HepG2 (cell line): ENCODE results near the gene FKBP1B. TPM values are rescaled to one million over a fixed set of nuclear protein-coding genes. Genes with fewer than 3 reads are reported as not detected.

ENCODE experiments used
- BORCS8-MEF2B ChIP-seq: sonication (generic); formaldehyde crosslinking; IDR thresholded peaks from 2 replicates; pipeline ENCODE4 v1.8.0; 2022; ENCODE audit warnings: mild to moderate bottlenecking, missing genetic modification reagents
- CBX5 ChIP-seq: sonication (generic); formaldehyde crosslinking; IDR thresholded peaks from 2 replicates; pipeline ENCODE4 v1.4.0; 2020; ENCODE audit warnings: missing genetic modification reagents, borderline replicate concordance
- CENPBD1 ChIP-seq: sonication (generic); formaldehyde crosslinking; IDR thresholded peaks from 2 replicates; pipeline ENCODE4 v1.8.0; 2022; ENCODE audit warnings: missing genetic modification reagents, low read depth, mild to moderate bottlenecking, borderline replicate concordance
- CHD2 ChIP-seq: IDR thresholded peaks from 2 replicates; pipeline ENCODE4 v1.6.1; 2011; ENCODE audit warnings: low read depth, low read length, improper control_type of control experiment
- EEA1 ChIP-seq: sonication (generic); formaldehyde crosslinking; IDR thresholded peaks from 2 replicates; pipeline ENCODE4 v1.5.1; 2020; ENCODE audit warnings: mild to moderate bottlenecking, missing genetic modification reagents, borderline replicate concordance
- ELF1 ChIP-seq: sonication (generic); formaldehyde crosslinking; IDR thresholded peaks from 2 replicates; pipeline ENCODE4 v1.4.0; 2020; ENCODE audit warnings: missing genetic modification reagents
- ELF4 ChIP-seq: sonication (generic); formaldehyde crosslinking; IDR thresholded peaks from 2 replicates; pipeline ENCODE4 v1.5.0; 2020; ENCODE audit warnings: missing genetic modification reagents, mild to moderate bottlenecking, moderate library complexity, borderline replicate concordance
- GPBP1L1 ChIP-seq: sonication (generic); formaldehyde crosslinking; IDR thresholded peaks from 2 replicates; pipeline ENCODE4 v1.5.0; 2020; ENCODE audit warnings: mild to moderate bottlenecking, missing genetic modification reagents
- HHEX ChIP-seq: IDR thresholded peaks from 2 replicates; pipeline ENCODE4 v1.6.1; 2016; ENCODE audit warnings: control low read depth
- HOXA3 ChIP-seq: sonication (generic); formaldehyde crosslinking; IDR thresholded peaks from 2 replicates; pipeline ENCODE4 v1.5.0; 2020; ENCODE audit warnings: missing genetic modification reagents
- JUND ChIP-seq: sonication (generic); formaldehyde crosslinking; IDR thresholded peaks from 2 replicates; pipeline ENCODE4 v1.8.0; 2022; ENCODE audit warnings: mild to moderate bottlenecking, missing genetic modification reagents
- KLF9 ChIP-seq: IDR thresholded peaks from 2 replicates; pipeline ENCODE4 v1.6.1; 2016; ENCODE audit warnings: low read depth
- MED1 ChIP-seq: sonication (generic); formaldehyde crosslinking; IDR thresholded peaks from 2 replicates; pipeline ENCODE4 v1.4.0; 2020; ENCODE audit warnings: missing genetic modification reagents
- MED8 ChIP-seq: sonication (generic); formaldehyde crosslinking; IDR thresholded peaks from 2 replicates; pipeline ENCODE4 v1.8.1; 2023; ENCODE audit warnings: mild to moderate bottlenecking, missing genetic modification reagents; ENCODE audit not compliant: insufficient replicate concordance
- MXD4 ChIP-seq: IDR thresholded peaks from 2 replicates; pipeline ENCODE4 v1.6.1; 2016; ENCODE audit warnings: mild to moderate bottlenecking, missing biosample characterization, missing genetic modification reagents
- PBX3 ChIP-seq: sonication (generic); formaldehyde crosslinking; IDR thresholded peaks from 2 replicates; pipeline ENCODE4 v1.8.1; 2023; ENCODE audit warnings: missing genetic modification reagents, inconsistent platforms, borderline replicate concordance
- POLR2A ChIP-seq, 2 experiments: IDR thresholded peaks; 2 replicates each; pipeline ENCODE4 v1.6.1; 2011; ENCODE audit warnings: low read depth in 2 of 2, low read length in 2 of 2, mild to moderate bottlenecking in 1 of 2, moderate library complexity in 1 of 2; ENCODE audit not compliant: insufficient read depth in 1 of 2
- SIN3A ChIP-seq: IDR thresholded peaks from 2 replicates; pipeline ENCODE4 v1.6.1; 2011; ENCODE audit warnings: low read depth, mild to moderate bottlenecking, control low read depth, low read length, borderline replicate concordance
- SOX6 ChIP-seq, 2 experiments: fragments of 450-650 bp in 1 of 2; sonication (generic) in 1 of 2; formaldehyde crosslinking in 1 of 2; IDR thresholded peaks; 2 replicates each; pipeline versions ENCODE4 v1.4.0 to v1.6.1; 2017 to 2020; ENCODE audit warnings: antibody characterized with exemption in 1 of 2, mild to moderate bottlenecking in 1 of 2, missing genetic modification reagents in 1 of 2
- SRF ChIP-seq: IDR thresholded peaks from 2 replicates; pipeline ENCODE4 v1.6.1; 2011; ENCODE audit warnings: mild to moderate bottlenecking, low read depth, low read length, moderate library complexity
- YY1 ChIP-seq: IDR thresholded peaks from 2 replicates; pipeline ENCODE4 v1.6.1; 2011; ENCODE audit warnings: low read length, low read depth, moderate library complexity, mild to moderate bottlenecking; ENCODE audit not compliant: insufficient read depth, insufficient replicate concordance
- ZFP36L1 ChIP-seq: sonication (generic); formaldehyde crosslinking; IDR thresholded peaks from 2 replicates; pipeline ENCODE4 v1.8.0; 2022; ENCODE audit warnings: mild to moderate bottlenecking, missing genetic modification reagents, moderate library complexity
- ZNF121 ChIP-seq: sonication (generic); formaldehyde crosslinking; IDR thresholded peaks from 2 replicates; pipeline ENCODE4 v1.5.0; 2020; ENCODE audit warnings: mild to moderate bottlenecking, missing genetic modification reagents
- ZNF329 ChIP-seq: sonication (generic); formaldehyde crosslinking; IDR thresholded peaks from 2 replicates; pipeline ENCODE4 v1.9.0; 2021; ENCODE audit warnings: low read depth, mild to moderate bottlenecking, missing genetic modification reagents
- ZNF431 ChIP-seq: sonication (generic); formaldehyde crosslinking; IDR thresholded peaks from 2 replicates; pipeline ENCODE4 v1.9.0; 2022; ENCODE audit warnings: missing genetic modification reagents, low read depth, mild to moderate bottlenecking, borderline replicate concordance
- ZNF580 ChIP-seq: IDR thresholded peaks from 2 replicates; pipeline ENCODE4 v1.6.1; 2016; ENCODE audit warnings: low read depth, borderline replicate concordance
- ZNF790 ChIP-seq: sonication (generic); formaldehyde crosslinking; IDR thresholded peaks from 2 replicates; pipeline ENCODE4 v1.8.0; 2022; ENCODE audit warnings: missing genetic modification reagents, mild to moderate bottlenecking, borderline replicate concordance
- ZNF879 ChIP-seq: sonication (generic); formaldehyde crosslinking; IDR thresholded peaks from 2 replicates; pipeline ENCODE4 v1.8.1; 2023; ENCODE audit warnings: missing genetic modification reagents
- ZSCAN22 ChIP-seq: sonication (generic); formaldehyde crosslinking; IDR thresholded peaks from 2 replicates; pipeline ENCODE4 v1.4.0; 2020; ENCODE audit warnings: mild to moderate bottlenecking, missing genetic modification reagents
- polyA plus RNA-seq, 8 experiments: library from polyadenylated mRNA; depleted of rRNA in 3 of 8; stranded (reverse) in 7 of 8; unstranded in 1 of 8; fragments of >200 nt; fragmentation: Illumina TruSeq in 4 of 8; extraction: Trizol in 4 of 8; gene quantifications; 2 replicates each; pipeline versions ENCODE4 v1.2.1 to v1.2.3, GENCODE V29; 2011 to 2016; ENCODE audit warnings: low read depth in 4 of 8, missing spikeins in 1 of 8, mixed read lengths in 1 of 8; ENCODE audit not compliant: insufficient read depth in 1 of 8
- total RNA-seq, 5 experiments: library from RNA; depleted of rRNA; stranded (reverse); fragments of >200 nt; fragmentation: Illumina TruSeq; extraction: Trizol; gene quantifications; 2 replicates each; pipeline ENCODE4 v1.2.3, GENCODE V29; 2016; ENCODE audit warnings: low read depth in 1 of 5

FKBP1B gene
- total and polyA plus RNA-seq, 2 of the 13 experiments (the other 11 are each of a cell fraction or from before 2014, with no cell fraction given): 35.2 to 96.3 TPM

GRCh38 chr2:24046930-24047702, 2.4 kb upstream of the FKBP1B start, which contains the start of gene WDCP (continued):
- TF ChIP-seq ZNF329 (CRISPR knock-in tag) (no peak), ZSCAN22 (CRISPR knock-in tag) (no peak), MXD4 (peak; percentile 88; the same call in 1 of the 2 replicates), CENPBD1 (CRISPR knock-in tag) (no peak), ZNF121 (no peak), ZNF580 (CRISPR knock-in tag) (peak; percentile 77; the same call in 1 of the 2 replicates), ZNF790 (0 out of 2 replicates have a peak, but pooled peaks have one; percentile 57), ZNF431 (CRISPR knock-in tag) (no peak), EEA1 (CRISPR knock-in tag) (peak; percentile 87; the same call in 1 of the 2 replicates), MED8 (CRISPR knock-in tag) (peak; percentile 77), PBX3 (no peak), CBX5 (CRISPR knock-in tag) (no peak), HHEX (CRISPR knock-in tag) (no peak), BORCS8-MEF2B (CRISPR knock-in tag) (peak; percentile 83), MED1 (CRISPR knock-in tag) (peak; percentile 81), GPBP1L1 (CRISPR knock-in tag) (no peak), ELF4 (CRISPR knock-in tag) (peak; percentile 74; the same call in 1 of the 2 replicates), KLF9 (CRISPR knock-in tag) (peak; percentile 74; the same call in 1 of the 2 replicates), YY1 (peak; percentile 62), CHD2 (peak; percentile 63), POLR2A (IDR thresholded peaks at IDR 0.05; ENCODE audit: insufficient read depth in 1 of 2, low read depth in 2 of 2, low read length in 2 of 2) (peak; percentile 93 to 97), ZNF879 (no peak), JUND (no peak), SRF (no peak), HOXA3 (CRISPR knock-in tag) (peak; percentile 56; the same call in 1 of the 2 replicates), ELF1 (CRISPR knock-in tag) (peak; percentile 86), SOX6 (IDR thresholded peaks at IDR 0.05) (no peak), SOX6 (CRISPR knock-in tag; IDR thresholded peaks at IDR 0.05) (peak; percentile 71), SIN3A (peak; percentile 96), ZFP36L1 (CRISPR knock-in tag) (no peak)
